ENCODE measurements around the gene P2RY10.
"Not testable (repeated sequence)": the region's sequence is repeated elsewhere in the genome, so short reads cannot be mapped to it uniquely, and the experiment has no call there.

The P2RY10 gene, protein sequence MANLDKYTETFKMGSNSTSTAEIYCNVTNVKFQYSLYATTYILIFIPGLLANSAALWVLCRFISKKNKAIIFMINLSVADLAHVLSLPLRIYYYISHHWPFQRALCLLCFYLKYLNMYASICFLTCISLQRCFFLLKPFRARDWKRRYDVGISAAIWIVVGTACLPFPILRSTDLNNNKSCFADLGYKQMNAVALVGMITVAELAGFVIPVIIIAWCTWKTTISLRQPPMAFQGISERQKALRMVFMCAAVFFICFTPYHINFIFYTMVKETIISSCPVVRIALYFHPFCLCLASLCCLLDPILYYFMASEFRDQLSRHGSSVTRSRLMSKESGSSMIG

DNA sequence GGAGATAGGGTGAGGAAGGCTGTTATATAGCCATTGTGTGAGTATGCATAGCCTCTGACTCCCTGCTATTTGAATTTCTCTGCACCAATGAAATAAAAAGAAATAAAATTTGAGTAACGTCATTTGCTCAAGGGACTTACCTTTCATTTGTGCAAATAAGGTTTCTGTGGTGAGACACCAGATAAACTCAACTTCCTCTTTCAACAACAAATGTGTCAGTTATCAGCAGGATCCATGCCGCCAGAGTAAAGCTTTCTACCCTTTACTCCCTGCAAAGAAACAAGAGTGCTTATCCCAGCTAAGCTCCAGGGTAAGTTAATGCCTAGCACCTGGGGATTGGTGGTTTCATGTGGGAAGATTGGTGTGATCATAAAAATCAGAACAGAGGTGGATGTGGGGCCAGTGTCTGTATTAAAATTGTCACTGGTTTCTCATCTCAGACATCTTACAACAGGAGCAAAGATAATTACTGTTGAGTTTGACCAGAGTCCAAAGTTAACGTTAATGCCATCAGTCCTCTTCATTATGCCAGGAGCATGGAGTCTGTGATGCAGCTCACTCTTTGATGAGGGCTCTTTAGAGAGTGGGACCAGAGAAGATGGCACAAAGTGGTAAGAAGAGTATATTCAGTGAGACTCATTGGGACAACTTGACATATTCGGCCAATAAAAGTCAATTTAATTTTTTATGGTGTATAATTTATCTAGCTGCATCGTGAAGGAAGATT lies at the start of gene P2RY10:
TSS of gene P2RY10 (plus strand) at position 206 of the 727 bp plus-strand sequence. CDS start 15,130 bp downstream, outside the sequence.
- ATAC-seq = peak; percentile 82

DNA sequence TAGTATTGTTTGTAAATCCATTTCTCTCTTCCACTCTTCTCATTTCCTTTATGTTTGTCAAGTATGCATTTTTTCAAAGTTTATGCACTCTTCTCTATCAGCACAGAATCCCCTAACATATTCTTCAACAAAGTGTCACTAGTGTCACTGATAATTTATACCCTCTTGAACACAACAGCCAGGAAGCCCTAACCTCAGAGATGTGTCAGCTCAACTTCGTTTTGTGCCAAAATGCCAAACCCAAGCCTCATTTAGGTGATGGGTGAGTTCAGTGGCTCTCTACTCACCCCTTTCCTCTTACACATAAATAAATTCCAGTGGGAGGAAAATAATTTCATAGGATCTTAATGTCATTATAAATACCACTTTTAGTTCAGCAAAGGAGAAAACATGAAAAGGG lies 22.4 kb upstream of the P2RY10 start:
- no peak for ATAC-seq

DNA sequence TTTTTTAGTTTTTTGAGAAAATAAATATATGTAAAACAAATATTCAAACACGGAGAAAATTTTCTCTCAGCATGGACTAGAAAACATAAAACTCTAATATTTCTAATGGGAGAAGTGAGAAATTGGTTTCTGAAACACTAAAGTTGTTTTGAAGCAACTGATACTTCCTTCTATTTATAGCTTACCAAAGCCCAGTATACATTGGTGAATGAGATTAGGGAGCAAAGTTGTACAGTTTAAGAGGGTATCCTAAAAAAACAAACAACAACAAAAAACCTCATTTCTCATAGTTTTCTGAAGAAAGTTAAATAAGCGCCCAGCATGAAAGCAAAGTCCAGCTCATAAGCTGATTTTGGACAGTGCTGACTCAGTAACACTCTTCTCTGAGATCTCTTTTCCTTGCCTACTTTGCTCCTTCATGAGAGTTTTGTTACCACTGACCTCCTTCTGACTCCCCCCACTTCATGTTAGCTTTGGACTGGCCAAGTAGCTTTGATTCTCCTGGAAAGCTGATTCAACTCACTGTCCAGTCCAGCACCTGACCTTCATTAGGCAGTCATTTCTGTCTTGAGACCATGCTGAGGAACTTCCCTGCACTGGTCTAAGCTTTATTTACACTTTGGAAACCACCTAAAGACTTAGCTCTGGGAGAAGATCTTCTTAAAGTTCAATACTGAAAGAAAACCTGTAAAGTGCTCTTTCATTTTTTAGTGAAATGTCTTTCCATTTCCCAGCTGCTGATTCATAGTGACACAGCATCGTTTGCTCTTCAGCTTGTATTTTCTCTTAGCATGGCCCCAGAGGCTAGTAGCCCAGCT lies 21.8 kb upstream of the P2RY10 start:
- ATAC-seq = peak; percentile 72 to 76

DNA sequence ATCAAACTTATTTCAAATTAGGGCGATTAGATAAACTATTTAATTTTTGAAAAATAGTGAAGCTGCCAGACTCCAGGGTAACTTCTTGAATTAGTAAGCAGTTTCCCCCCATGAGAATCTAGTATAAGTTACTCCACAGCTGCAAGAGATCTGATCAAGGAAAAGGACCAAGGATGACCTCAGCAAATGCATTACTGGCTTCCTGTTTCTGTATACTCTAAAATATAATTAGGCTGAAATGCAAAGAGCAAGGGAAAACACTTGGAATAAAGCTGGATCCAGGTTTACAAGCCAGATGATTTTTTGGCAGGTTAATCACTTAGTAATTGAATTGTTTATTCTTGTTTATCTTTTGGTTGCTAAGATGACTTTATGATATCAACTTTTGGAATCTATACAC lies 13.4 kb upstream of the P2RY10 start:
- no peak for ATAC-seq

DNA sequence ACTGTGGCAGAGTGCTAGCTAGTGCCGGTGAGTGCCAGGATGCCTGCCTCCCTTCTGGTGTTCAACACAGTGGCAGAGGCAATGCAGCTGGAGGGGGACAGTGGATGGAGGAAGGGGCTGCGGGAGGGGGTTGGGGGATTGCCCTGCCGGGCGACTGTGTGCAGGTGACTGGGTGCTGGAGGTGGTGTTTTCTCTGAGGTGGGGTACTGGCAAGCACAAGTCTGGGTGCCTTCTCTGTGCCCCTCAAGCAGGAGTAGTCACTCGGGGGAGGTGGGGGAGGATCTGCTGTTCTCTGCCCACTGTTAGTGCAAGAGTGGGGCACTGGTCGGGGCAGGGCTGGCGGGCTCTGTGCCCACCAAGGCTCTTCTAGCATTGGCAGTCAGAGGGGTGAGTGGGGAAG lies 10.3 kb upstream of the P2RY10 start:
- ATAC-seq = no peak

DNA sequence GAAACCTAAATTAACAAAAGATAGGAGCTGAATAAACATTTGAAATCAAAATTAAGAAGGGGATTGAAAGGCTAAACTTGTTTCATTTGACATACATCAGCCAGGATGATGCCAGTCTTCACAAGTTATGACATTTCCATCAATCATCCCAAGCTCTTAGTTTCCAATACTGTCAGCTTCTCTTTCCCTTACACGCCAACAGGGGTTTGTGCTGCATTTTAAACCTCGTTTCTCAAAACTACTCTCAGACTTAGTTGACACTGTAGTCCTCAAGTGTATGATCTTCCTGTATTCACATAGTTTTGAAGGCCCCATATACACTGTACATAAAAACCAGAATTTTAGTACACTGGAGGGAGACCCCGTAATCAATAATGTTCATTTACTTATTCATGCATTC lies 840 bp upstream of the P2RY10 start:
- ATAC-seq = no peak

DNA sequence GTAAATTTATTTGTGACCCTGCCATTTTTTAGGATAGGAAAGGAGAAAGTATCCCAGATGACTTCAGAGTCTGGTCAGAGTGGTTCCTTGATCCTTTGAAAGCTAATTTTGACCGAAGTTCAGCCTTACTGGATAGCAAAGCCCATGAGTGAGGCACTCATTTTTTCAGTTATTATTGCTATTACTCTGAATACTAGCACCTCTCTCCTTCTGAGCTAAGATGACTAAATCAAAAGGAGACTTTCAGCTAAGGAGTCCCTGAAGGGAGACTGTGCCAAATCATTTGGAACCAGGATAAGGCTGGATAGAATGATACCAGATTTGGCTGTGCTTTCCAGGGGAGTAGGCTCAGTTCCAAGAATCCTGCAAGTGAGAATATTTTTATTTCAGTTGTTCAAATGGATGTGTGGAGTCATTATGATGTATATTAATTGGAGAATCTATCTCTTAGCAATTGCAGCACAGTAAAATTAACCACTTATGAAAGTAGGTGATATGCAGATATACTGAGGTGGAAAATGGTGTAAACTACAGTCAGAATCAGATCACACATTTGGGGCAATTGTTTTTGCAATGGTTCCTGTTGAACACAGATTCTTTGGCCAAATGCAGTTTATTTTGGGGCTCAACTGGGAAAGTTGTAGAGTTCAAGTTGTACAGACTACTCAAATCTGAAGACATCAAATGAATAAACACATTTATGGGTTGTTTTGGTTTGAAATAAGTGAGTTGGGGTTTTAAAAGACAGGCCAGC lies 1.2 kb downstream of the P2RY10 start:
- peak; percentile 59 to 65 for ATAC-seq

DNA sequence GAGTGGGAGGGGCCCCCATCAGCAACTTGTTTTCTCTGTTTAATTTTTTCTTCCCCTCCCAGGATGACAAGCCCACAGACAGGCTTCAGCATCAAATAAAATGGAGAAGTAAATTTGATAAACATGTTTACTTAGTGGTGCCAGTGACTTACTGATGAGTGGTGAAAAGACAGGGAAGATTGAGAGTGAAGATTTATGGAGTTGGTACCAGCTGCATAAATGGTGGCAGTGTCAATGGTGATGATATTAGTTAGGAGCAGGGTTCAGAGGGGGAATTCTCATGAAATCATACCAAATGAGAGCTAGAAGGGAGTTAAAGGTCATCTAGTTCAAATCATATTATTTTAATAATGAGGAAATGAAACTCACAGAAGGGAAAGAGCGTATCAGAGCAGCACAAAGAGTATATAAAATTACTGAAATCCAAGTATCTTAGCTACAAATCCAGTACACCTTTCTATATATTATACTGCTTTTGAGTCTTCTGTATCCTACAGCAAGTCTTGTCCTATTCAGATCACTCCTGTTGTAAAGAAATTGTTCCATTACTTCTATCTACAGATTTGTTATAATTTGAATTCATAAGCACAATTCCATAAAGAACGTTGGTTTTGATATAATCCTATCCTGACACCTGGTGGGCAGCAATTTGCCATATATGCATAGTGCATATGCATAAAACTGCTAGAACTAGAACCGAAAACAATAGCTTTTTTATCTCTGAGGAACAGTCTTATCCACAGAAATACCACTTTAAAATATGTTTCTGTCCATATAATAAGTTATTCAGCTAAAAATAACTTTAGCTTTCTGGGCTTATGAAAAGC lies 5.0 kb downstream of the P2RY10 start:
- no peak for ATAC-seq

DNA sequence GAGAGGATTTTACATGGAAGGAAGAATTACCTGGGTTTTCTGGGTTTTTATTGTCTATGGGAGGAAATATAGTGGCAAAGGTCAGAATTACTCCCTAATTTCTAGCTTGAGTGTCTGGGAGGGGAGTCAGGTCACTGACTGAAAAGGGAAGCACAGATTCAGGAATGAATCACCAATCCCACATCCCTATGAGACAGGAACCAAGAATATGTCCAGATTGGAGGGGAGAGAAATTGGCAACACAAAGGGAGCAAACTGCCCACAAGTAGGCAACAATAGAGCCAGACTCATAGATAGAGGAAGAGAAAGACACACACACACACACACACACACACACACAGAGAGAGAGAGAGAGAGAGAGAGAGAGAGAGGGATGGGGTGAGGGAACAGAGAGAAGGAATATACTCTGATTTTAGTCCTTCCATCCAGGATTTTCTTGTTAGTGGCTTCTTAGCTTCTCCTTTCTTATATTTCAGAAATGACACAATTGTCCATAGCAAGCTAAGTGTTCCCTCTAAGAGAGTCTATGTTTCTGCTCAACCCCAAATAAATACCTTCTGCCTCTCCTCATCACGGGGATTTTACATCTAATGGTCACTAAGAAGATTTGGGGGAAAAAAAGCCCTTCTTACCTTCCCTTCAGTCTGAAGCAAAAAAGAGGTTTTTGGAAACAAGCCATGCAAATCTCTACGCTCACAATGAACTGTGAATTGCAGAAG lies 12.0 kb downstream of the P2RY10 start:
- no peak for ATAC-seq

DNA sequence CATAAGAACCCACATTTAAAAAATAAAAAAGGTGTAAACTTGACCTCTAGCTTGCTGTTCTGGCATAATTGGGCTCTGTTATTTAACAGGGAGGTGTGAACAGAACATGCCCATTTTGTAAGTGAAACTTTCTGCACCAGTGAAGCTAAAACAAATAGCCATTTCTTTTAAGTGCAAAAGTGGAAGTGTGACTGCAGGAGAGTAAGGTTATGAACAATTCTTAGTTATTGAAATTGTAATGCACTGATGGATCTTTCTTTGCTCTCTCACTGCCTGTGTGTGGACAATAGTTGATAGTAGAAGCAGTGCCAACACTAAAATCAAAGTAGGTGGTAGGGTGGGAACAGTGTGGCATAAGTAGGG lies 12.6 kb downstream of the P2RY10 start:
- peak in 1 of 2 donors; percentile 32 for ATAC-seq

DNA sequence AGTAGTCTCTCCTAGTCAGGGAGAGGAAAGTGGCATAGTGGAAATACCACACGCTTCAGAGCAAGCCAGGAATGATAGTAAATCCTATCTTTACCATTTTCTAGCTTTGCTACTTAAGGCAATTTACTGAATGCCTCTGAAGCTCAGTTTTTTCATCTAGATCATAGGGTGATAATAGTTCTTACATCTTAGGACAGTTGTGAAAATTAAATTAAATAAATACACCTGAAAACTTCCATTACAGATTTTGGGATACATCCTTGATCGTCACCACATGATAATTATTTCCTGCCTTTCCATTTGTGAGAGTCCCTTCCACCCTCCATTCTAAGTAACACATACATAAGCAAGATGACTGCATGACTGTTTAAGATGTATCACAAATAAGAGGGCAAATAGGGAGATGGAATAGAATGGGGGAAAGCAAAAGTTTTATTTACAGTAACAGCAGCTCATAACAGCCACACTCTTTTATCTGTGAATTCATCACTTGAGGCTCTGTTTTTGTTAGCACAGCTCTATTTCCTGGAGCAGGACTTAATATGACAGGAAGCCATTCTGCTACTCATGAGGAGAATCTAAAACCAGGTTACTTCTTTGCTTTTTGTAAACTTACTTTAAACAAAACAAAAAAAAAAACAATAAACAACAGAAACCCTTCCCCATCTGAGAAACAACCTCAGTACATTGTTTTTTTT lies 13.4 kb downstream of the P2RY10 start:
- no peak for ATAC-seq

DNA sequence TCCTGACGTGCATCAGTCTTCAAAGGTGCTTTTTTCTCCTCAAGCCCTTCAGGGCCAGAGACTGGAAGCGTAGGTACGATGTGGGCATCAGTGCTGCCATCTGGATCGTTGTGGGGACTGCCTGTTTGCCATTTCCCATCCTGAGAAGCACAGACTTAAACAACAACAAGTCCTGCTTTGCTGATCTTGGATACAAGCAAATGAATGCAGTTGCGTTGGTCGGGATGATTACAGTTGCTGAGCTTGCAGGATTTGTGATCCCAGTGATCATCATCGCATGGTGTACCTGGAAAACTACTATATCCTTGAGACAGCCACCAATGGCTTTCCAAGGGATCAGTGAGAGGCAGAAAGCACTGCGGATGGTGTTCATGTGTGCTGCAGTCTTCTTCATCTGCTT lies 15.7 kb downstream of the P2RY10 start:
- ATAC-seq = no peak

DNA sequence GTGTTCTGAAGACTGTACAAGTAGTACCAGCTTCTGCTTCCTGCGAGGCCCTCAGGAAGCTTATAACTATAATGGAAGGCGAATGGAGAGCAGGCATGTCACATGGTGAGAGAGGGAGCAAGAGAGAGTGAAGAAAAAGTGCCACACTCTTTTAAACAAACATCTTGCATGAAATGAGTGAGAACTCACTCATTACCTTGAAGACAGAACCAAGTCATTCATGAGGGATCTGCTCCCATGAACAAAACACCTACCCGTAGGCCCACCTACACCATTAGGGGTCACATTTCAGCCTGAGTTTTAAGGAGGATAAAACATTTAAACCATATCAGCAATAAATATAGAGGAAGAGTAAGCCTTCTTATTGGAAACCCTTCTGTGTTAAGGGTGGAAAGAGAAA lies 19.4 kb downstream of the P2RY10 start:
- no peak for ATAC-seq

DNA sequence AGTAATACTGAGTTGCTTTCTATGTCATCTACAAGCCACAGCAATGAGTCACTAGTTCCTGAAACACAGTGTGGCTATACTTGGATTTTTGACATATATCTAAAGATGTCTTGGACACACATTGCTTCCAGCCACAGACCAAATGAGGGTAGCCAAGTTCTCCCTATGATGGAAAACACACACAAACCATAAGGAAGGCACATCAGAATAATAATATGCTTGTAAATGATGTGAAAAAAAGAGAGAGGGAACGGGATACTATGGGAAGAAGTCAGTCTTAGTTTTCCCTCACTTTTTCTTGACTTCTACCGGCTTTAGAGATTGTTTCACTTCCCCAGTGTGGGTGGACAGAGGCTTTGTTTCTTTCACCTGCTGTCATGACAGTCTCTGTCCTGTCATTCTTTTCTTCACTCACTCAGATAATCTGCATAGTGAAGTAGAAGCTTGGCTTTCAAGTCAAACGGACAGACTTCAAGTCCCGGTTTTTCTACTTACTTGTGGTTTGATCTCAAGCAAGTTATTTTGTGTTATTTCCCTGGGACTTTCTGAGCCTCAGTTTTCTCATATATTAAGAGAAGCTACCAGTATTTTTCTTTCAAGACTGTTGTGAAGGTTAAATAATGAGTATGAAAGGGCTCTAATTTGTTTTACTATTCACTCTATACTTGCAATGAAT lies 34.7 kb downstream of the P2RY10 start:
- ATAC-seq = peak; percentile 67 to 73

DNA sequence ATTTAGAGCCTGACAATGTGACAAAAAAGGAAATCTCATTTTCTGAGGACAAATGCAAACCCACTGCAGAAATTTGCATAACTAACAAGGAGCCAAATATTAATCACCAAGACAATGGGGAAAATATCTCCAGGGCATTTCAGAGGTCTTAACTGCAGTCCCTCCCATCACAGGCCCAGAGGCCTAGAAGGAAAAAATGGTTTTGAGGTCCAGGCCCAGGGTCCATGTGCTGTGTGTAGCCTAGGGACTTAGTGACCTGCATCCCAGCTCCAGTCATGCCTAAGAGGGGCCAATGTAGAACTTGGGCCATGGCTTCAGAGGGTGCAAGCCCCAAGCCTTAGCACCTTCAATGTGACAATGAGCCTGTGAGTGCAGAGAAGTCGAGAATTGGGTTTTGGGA lies 44.2 kb downstream of the P2RY10 start:
- no peak for ATAC-seq

DNA sequence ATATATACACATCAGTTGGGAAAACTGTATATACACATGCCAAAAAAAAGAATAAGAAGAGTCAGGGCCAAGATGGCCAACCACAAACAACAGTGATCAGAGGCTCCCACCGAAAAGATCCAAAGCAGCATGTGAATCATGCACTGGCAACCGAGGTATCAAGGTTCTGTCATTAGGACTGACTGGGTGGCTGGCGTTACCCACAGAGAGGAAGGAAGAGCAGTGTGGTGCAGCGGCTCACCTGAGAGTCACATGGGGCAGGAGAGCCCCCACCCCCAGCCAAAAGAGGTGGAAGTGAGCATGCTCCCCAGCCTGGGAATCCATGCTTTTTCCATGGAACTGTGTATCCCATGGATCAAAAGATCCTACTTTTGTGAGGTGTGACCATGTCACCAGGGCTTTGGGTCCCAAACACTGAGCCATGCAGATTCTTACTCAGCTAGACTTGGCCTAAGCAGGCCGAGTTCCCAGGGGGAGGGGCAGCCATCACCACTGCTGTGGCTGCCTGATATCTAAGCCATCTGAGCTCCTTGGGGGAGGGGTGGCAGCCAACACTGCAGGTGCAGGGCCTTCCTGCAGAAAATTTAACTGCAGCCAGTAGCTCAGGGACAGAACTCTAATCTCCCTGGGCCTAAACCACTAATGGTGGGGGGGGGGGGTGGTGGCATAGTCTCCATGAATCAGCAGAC lies 52.8 kb downstream of the P2RY10 start:
- peak in 1 of 2 donors; percentile 38 for ATAC-seq

DNA sequence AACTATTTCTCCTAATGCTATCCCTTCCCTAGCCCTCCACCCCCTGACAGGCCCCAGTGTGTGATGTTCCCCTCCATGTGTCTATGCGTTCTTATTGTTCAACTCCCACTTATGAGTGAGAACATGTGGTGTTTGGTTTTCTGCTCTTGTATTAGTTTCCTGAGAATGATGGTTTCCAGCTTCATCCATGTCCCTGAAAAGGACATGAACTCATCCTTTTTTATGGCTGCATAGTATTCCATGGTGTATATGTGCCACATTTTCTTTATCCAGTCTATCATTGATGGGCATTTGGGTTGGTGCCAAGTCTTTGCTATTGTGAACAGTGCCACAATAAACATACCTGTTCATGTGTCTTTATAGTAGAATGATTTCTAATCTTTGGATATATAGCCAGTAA lies 62.3 kb downstream of the P2RY10 start:
- ATAC-seq = not testable (repeated sequence)

Measured in activated CD4-positive, CD25-positive, alpha-beta regulatory T cell treated with anti-CD3 and anti-CD28 coated beads, Interleukin-2, amount 50 U/mL, for 24 hours (primary cell).